Stomach (tissue), 4 donors: ENCODE measurements around the gene RUNX1.

ENCODE experiments used
- CTCF ChIP-seq, 7 experiments: fragments of 450-650 bp in 4 of 7; fragments of 200-600 bp in 3 of 7; sonication (generic) in 3 of 7; IDR thresholded peaks; one replicate each; pipeline ENCODE4 v1.5.1; 2016 to 2019; ENCODE audit warnings: antibody characterized with exemption in 7 of 7, control low read depth in 2 of 7, mild to moderate bottlenecking in 1 of 7
- POLR2A ChIP-seq, 4 donors: fragments of 450-650 bp; IDR thresholded peaks; one replicate each; pipeline ENCODE4 v1.6.1; 2016; ENCODE audit warnings: antibody characterized with exemption in 4 of 4, control low read depth in 2 of 4, mild to moderate bottlenecking in 1 of 4, moderate library complexity in 1 of 4
- POLR2AphosphoS5 ChIP-seq, 3 donors: sonication (generic); formaldehyde crosslinking; IDR thresholded peaks; one replicate each; pipeline ENCODE4 v1.6.1; 2016; ENCODE audit warnings: antibody characterized with exemption in 3 of 3

- TF ChIP-seq CTCF (IDR thresholded peaks at IDR 0.05) (no peak), POLR2AphosphoS5 (IDR thresholded peaks at IDR 0.05) (no peak), POLR2A (IDR thresholded peaks at IDR 0.05) (no peak)
These were observed 7.2 kb downstream of the RUNX1 start for GRCh38 chr21:35041881-35042280.
